Central memory CD8-positive, alpha-beta T cell (primary cell): Measurements from ENCODE around the gene ERCC3.
A peak's percentile ranks its signal among the peaks of the same experiment; 100 is the strongest.
"Not testable (repeated sequence)": the region's sequence is repeated elsewhere in the genome, so short reads cannot be mapped to it uniquely, and the experiment has no call there.

Source experiments
- ATAC-seq: fragments of 150-1000 bp; cut with Tn5 transposase; replicated peaks from 2 replicates; pipeline ENCODE4 v1.10.0; 2022; ENCODE audit warnings: mild to moderate bottlenecking, moderate FRiP score, moderate number of reproducible peaks; ENCODE audit not compliant: poor library complexity, severe bottlenecking; ENCODE audit errors: extremely low read depth
- DNase-seq, 2 donors: peaks; one replicate each; pipeline ENCODE4 v3.0.0; 2021; ENCODE audit warnings: low spot score in 2 of 2
- H3K27ac Mint-ChIP-seq: one replicate; pipeline ENCODE4 v1.8.0; 2022; ENCODE audit warnings: low read depth, mild to moderate bottlenecking, moderate library complexity, mixed read lengths
- H3K27me3 Mint-ChIP-seq: one replicate; pipeline ENCODE4 v1.8.0; 2022; ENCODE audit warnings: mixed read lengths
- H3K36me3 Mint-ChIP-seq: one replicate; pipeline ENCODE4 v1.8.0; 2022; ENCODE audit warnings: mild to moderate bottlenecking, moderate library complexity, mixed read lengths; ENCODE audit not compliant: insufficient read depth
- H3K4me1 Mint-ChIP-seq: one replicate; pipeline ENCODE4 v1.8.0; 2022; ENCODE audit warnings: mixed read lengths
- H3K4me3 Mint-ChIP-seq: one replicate; pipeline ENCODE4 v1.8.0; 2022; ENCODE audit warnings: mild to moderate bottlenecking, moderate library complexity, mixed read lengths
- H3K9me3 Mint-ChIP-seq: one replicate; pipeline ENCODE4 v1.8.0; 2022; ENCODE audit warnings: mixed read lengths

ERCC3 gene

GRCh38 chr2:127219171-127220070 lies 74.5 kb downstream of the ERCC3 start:
- Mint-ChIP-seq H3K9me3 (peaks cover 6% of the 10 kb centered on the region), H3K27me3 (peaks cover 70% of the 10 kb centered on the region), H3K4me3 (peak overlapping the region; percentile 79), H3K27ac (no peak overlapping the region), H3K36me3 (peaks cover 2% of the 10 kb centered on the region), H3K4me1 (peaks cover 22% of the 10 kb centered on the region)
- ATAC-seq (no peak), DNase-seq (no peak)

- H3K27me3 Mint-ChIP-seq, result peaks cover 70% of the 10 kb centered on the region
- H3K4me3 Mint-ChIP-seq, result peak overlapping the region; percentile 64
- peaks cover 6% of the 10 kb centered on the region for H3K9me3 Mint-ChIP-seq
- no peak for DNase-seq
- ATAC-seq, result no peak
- H3K4me1 Mint-ChIP-seq, result peaks cover 22% of the 10 kb centered on the region
- peaks cover 2% of the 10 kb centered on the region for H3K36me3 Mint-ChIP-seq
- H3K27ac Mint-ChIP-seq, result peak overlapping the region; percentile 46
Observed at GRCh38 chr2:127218812-127219170, 75.2 kb downstream of the ERCC3 start.

- Mint-ChIP-seq H3K4me3 (peak overlapping the region; percentile 35), H3K9me3 (peaks cover 6% of the 10 kb centered on the region), H3K27me3 (peaks cover 70% of the 10 kb centered on the region), H3K27ac (no peak overlapping the region), H3K36me3 (peaks cover 2% of the 10 kb centered on the region), H3K4me1 (peaks cover 22% of the 10 kb centered on the region)
- DNase-seq, result no peak
- ATAC-seq, result no peak
Observed at GRCh38 chr2:127217470-127218325, 76.2 kb downstream of the ERCC3 start.

- ATAC-seq, result no peak
- Mint-ChIP-seq H3K27ac (no peak overlapping the region), H3K4me3 (no peak overlapping the region), H3K9me3 (peaks cover 6% of the 10 kb centered on the region), H3K27me3 (peaks cover 80% of the 10 kb centered on the region), H3K4me1 (peaks cover 22% of the 10 kb centered on the region), H3K36me3 (peaks cover 3% of the 10 kb centered on the region)
- no peak for DNase-seq
Observed at GRCh38 chr2:127216593-127216992, 77.4 kb downstream of the ERCC3 start.

GRCh38 chr2:127216095-127216494 lies 77.8 kb downstream of the ERCC3 start:
- Mint-ChIP-seq H3K4me1 (peaks cover 22% of the 10 kb centered on the region), H3K36me3 (peaks cover 3% of the 10 kb centered on the region), H3K27ac (no peak overlapping the region), H3K9me3 (peaks cover 6% of the 10 kb centered on the region), H3K27me3 (peaks cover 85% of the 10 kb centered on the region), H3K4me3 (no peak overlapping the region)
- DNase-seq (no peak), ATAC-seq (no peak)

GRCh38 chr2:127214201-127214600 lies 79.7 kb downstream of the ERCC3 start:
- peaks cover 90% of the 10 kb centered on the region for H3K27me3 Mint-ChIP-seq

GRCh38 chr2:127208313-127208712 lies 85.6 kb downstream of the ERCC3 start:
- DNase-seq, result no peak
- Mint-ChIP-seq H3K27ac (no peak overlapping the region), H3K4me1 (no peaks in the 10 kb centered on the region), H3K4me3 (no peak overlapping the region), H3K36me3 (peaks cover 1% of the 10 kb centered on the region), H3K9me3 (no peaks in the 10 kb centered on the region), H3K27me3 (peaks cover 80% of the 10 kb centered on the region)
- ATAC-seq, result no peak

More at GRCh38 chr2:127214201-127214600, 79.7 kb downstream of the ERCC3 start:
- not testable (repeated sequence) for DNase-seq, H3K4me3 Mint-ChIP-seq, H3K9me3 Mint-ChIP-seq, ATAC-seq, H3K27ac Mint-ChIP-seq, H3K36me3 Mint-ChIP-seq
- peaks cover 13% of the 10 kb centered on the region for H3K4me1 Mint-ChIP-seq
